ENCODE measurements around the gene CDH4.

DNA sequence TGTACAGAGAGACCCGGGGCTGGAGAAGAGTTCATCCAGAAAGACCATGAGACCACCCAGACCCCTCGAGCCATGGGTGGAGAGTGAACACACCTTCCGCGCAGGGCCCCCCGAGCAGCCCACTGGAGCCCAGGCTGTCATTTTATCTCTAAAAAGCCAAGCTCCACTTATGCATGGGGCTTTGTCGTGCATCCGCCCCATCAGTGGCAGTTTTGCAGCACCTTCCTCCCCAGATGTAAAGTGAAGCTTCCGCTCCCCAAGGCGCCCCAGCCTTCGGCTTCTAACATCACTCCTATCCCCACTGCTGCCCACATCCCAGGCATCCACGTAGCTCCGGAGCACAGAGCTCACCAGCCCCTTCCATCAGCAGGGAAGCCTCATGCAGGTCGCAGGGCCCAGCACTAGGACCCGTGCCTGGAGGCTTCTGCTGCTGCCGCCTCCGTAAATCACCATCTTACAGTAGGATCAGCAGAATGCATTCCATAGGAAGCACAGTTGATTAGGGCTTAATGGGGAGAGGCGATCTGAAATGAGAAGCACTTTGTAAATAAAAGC is 512.5 kb downstream of the CDH4 start:
- TF ChIP-seq, protein P1, sequence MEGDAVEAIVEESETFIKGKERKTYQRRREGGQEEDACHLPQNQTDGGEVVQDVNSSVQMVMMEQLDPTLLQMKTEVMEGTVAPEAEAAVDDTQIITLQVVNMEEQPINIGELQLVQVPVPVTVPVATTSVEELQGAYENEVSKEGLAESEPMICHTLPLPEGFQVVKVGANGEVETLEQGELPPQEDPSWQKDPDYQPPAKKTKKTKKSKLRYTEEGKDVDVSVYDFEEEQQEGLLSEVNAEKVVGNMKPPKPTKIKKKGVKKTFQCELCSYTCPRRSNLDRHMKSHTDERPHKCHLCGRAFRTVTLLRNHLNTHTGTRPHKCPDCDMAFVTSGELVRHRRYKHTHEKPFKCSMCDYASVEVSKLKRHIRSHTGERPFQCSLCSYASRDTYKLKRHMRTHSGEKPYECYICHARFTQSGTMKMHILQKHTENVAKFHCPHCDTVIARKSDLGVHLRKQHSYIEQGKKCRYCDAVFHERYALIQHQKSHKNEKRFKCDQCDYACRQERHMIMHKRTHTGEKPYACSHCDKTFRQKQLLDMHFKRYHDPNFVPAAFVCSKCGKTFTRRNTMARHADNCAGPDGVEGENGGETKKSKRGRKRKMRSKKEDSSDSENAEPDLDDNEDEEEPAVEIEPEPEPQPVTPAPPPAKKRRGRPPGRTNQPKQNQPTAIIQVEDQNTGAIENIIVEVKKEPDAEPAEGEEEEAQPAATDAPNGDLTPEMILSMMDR (IDR thresholded peaks at IDR 0.05; ENCODE audit: borderline replicate concordance, extremely low read depth, low read length, poor library complexity, severe bottlenecking), result no peak
- TF ChIP-seq EZH2 (IDR thresholded peaks at IDR 0.05; ENCODE audit: borderline replicate concordance, low read depth, low read length, severe bottlenecking), result no peak
